Osteocyte (in vitro differentiated cells): ENCODE results near the gene CCDC106. TPM values are rescaled to one million over a fixed set of nuclear protein-coding genes. Genes with fewer than 3 reads are reported as not detected.

Source experiments
- DNase-seq: peaks from one replicate; pipeline ENCODE4 v3.0.0; 2021; ENCODE audit warnings: mixed read lengths; ENCODE audit not compliant: unreplicated experiment; ENCODE audit errors: extremely low spot score
- H3K27ac Mint-ChIP-seq: one replicate; pipeline ENCODE4 v1.8.0; 2021; ENCODE audit warnings: mild to moderate bottlenecking, mixed read lengths; ENCODE audit not compliant: unreplicated experiment
- H3K27me3 Mint-ChIP-seq: one replicate; pipeline ENCODE4 v1.8.0; 2021; ENCODE audit warnings: mixed read lengths; ENCODE audit not compliant: unreplicated experiment
- H3K36me3 Mint-ChIP-seq: one replicate; pipeline ENCODE4 v1.8.0; 2021; ENCODE audit warnings: mixed read lengths; ENCODE audit not compliant: unreplicated experiment
- H3K4me1 Mint-ChIP-seq: one replicate; pipeline ENCODE4 v1.8.0; 2021; ENCODE audit warnings: mixed read lengths; ENCODE audit not compliant: unreplicated experiment
- H3K4me3 Mint-ChIP-seq: one replicate; pipeline ENCODE4 v1.8.0; 2021; ENCODE audit warnings: mild to moderate bottlenecking, moderate library complexity, mixed read lengths; ENCODE audit not compliant: unreplicated experiment
- H3K9me3 Mint-ChIP-seq: one replicate; pipeline ENCODE4 v1.8.0; 2021; ENCODE audit warnings: mixed read lengths; ENCODE audit not compliant: unreplicated experiment
- total RNA-seq: library from RNA; stranded (reverse); gene quantifications from 2 replicates; pipeline ENCODE4 v1.2.1, GENCODE V29; 2021
- TF ChIP-seq, protein P1 (sequence below): fragments of 200-600 bp; sonication (generic); IDR thresholded peaks from 2 replicates; pipeline ENCODE4 v1.5.0; 2021; ENCODE audit warnings: antibody characterized with exemption, mild to moderate bottlenecking, moderate library complexity

Gene CCDC106
- total RNA-seq, 1 donor from 2014 or later, result 25.9 TPM

DNA sequence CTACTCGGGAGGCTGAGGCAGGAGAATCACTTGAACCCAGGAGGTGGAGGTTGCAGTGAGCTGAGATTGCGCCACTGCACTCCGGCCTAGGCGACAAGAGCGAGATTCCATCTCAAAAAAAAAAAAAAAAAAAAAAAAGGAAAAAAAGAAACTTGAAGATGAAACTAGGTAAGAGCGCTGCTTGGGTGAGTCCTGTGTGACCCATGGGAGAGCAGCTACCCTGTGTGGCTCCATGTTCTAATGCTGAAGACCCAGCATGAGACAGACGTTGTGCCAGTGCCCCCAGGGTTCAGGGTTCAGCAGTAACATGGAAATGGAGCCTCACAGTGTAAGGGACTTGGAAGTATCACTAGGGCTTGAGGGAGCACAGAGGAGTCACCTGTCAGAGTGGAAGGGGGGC is 29.6 kb upstream of the CCDC106 start:
- no peak for DNase-seq

DNA sequence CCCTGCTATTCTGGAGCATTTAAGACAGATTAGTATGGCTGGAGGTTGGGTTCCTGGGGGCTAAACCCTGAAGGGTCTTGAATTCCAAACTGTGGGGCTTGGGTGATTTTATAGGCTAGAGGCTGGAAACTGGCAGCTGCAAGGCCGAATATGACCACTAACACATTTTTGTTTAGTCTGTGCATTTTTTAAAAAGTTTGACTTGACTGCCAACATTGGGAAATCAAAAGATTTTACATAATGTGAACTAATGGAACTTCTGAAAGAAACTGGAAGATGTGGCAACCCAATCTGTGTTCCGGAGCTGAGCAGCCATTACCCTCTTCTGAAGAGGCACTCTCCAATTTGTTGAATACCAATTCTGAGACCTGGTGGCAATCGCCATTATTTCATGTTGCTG is 28.7 kb upstream of the CCDC106 start:
- peaks cover 10% of the 10 kb centered on the region for H3K4me1 Mint-ChIP-seq
- peaks cover 10% of the 10 kb centered on the region for H3K36me3 Mint-ChIP-seq
- no peaks in the 10 kb centered on the region for H3K27me3 Mint-ChIP-seq
- DNase-seq, result no peak
- TF ChIP-seq, protein P1, sequence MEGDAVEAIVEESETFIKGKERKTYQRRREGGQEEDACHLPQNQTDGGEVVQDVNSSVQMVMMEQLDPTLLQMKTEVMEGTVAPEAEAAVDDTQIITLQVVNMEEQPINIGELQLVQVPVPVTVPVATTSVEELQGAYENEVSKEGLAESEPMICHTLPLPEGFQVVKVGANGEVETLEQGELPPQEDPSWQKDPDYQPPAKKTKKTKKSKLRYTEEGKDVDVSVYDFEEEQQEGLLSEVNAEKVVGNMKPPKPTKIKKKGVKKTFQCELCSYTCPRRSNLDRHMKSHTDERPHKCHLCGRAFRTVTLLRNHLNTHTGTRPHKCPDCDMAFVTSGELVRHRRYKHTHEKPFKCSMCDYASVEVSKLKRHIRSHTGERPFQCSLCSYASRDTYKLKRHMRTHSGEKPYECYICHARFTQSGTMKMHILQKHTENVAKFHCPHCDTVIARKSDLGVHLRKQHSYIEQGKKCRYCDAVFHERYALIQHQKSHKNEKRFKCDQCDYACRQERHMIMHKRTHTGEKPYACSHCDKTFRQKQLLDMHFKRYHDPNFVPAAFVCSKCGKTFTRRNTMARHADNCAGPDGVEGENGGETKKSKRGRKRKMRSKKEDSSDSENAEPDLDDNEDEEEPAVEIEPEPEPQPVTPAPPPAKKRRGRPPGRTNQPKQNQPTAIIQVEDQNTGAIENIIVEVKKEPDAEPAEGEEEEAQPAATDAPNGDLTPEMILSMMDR, result no peak
- H3K4me3 Mint-ChIP-seq, result no peak overlapping the region
- H3K9me3 Mint-ChIP-seq, result no peaks in the 10 kb centered on the region
- H3K27ac Mint-ChIP-seq, result no peak overlapping the region

More for the DNA sequence above, 29.6 kb upstream of the CCDC106 start:
- H3K4me1 Mint-ChIP-seq, result peaks cover 3% of the 10 kb centered on the region
- TF ChIP-seq, protein P1, result no peak
- no peaks in the 10 kb centered on the region for H3K27me3 Mint-ChIP-seq
- H3K4me3 Mint-ChIP-seq, result no peak overlapping the region
- peaks cover 10% of the 10 kb centered on the region for H3K36me3 Mint-ChIP-seq
- H3K27ac Mint-ChIP-seq, result no peak overlapping the region
- H3K9me3 Mint-ChIP-seq, result no peaks in the 10 kb centered on the region

DNA sequence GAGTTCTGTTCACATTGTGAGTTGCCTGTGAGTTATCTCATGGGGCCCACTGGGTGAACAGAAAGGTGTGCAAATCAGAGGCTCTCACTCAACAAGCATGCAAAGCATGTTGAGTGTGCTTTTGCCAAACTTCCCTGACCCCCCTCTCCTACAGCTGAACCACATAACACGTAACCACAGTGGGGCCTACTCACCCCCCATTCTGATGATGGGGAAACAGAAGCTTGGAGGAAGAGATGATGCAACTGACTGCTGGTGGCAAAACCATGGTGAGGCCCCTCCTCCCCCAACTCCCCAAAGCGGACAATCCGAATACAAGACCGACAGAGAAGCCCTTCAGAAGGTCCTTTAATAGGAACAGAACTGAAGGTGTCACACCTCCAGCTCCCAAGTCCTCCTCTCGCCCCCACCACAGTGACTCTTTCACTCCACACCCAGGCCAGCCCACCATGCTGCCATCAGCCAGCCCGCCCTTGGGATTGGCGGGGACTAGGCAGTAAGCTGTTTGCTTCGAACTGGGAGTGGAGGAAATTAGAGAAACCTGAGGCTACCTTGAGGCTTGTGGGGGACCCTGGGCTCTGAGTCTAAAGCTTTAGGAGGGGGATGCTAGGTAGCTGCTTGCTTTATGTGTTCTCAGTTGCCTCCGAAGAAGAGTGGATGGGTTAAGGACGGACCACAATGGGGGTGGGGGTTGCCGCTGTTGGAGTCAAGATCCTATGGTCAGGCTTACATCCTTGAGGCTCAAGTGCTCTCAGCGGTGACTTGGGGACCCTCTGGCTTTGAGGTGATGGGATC is 27.4 kb upstream of the CCDC106 start:
- TF ChIP-seq, protein P1, result no peak
- Mint-ChIP-seq H3K27ac (no peak overlapping the region), H3K9me3 (no peaks in the 10 kb centered on the region), H3K4me3 (no peak overlapping the region), H3K36me3 (peaks cover 10% of the 10 kb centered on the region), H3K4me1 (peaks cover 17% of the 10 kb centered on the region), H3K27me3 (no peaks in the 10 kb centered on the region)
- no peak for DNase-seq

DNA sequence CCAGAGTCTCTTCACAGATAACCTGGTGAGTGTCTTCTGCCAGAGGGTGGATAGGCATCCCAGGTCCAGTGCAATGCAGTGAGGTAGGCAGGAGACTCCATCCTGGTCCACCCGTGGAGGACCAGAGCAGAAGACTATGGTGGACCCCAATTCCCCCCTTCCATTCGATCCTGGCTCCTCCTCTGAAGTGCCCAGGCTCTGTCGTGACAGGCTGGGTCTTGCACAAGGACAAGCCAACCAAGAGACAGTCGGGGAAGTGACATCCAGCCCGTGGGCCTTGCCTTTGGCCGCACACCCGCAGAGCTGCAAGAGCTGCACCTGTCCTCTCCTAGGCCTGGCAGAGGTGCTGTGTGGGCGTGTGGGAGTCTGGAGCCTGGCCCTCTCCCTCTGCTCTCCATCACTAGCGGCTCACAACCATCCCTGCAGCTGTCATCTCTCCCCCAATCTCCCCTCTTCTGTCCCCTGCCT is 26.8 kb upstream of the CCDC106 start:
- no peak for DNase-seq
- TF ChIP-seq, protein P1, result no peak
- Mint-ChIP-seq H3K4me1 (peaks cover 17% of the 10 kb centered on the region), H3K27me3 (no peaks in the 10 kb centered on the region), H3K36me3 (peaks cover 10% of the 10 kb centered on the region), H3K27ac (no peak overlapping the region), H3K9me3 (no peaks in the 10 kb centered on the region), H3K4me3 (no peak overlapping the region)

DNA sequence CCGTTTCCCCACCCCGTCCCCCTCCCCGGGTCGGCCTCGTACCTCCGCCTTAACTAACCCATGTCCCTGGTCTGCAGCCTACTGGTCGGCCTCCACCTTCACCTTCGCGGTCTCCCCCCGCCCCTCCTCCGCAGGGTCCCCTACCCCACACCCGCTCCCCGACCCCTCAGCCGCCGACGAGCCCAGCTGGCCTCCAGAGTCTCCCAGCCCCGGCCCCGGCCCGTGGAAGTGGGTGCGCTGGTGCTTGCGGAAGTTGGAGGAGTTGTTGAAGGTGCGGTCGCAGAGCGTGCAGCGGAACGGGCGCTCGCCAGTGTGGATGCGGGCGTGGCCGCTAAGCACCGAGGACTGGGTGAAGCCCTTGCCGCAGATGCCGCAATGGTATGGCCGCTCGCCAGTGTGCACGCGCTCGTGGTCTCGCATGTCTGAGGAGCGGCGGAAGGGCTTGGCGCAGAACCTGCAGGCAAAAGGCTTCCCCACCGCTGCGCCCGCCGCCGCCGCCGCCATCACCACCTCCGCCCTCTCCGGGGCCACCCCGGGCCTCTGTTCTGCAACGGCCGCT is 26.3 kb upstream of the CCDC106 start:
- TF ChIP-seq, protein P1, result no peak
- Mint-ChIP-seq H3K4me1 (peaks cover 17% of the 10 kb centered on the region), H3K27ac (no peak overlapping the region), H3K4me3 (no peak overlapping the region), H3K27me3 (no peaks in the 10 kb centered on the region), H3K9me3 (no peaks in the 10 kb centered on the region), H3K36me3 (peaks cover 9% of the 10 kb centered on the region)
- DNase-seq, result no peak
